Fibroblast of mammary gland (primary cell): ENCODE data around the gene CCDC181.

Source experiments
- DNase-seq: peaks from one replicate; pipeline ENCODE4 v3.0.0-alpha.2; 2010; ENCODE audit warnings: low read depth
- H3K4me3 ChIP-seq: 2 replicates; pipeline ENCODE4 v1.5.1; 2011; ENCODE audit warnings: low read depth, mild to moderate bottlenecking, low read length, moderate library complexity; ENCODE audit not compliant: control insufficient read depth
- TF ChIP-seq, protein P1 (sequence below): conservative IDR thresholded peaks from 2 replicates; pipeline ENCODE4 v1.5.1; 2011; ENCODE audit warnings: low read depth, low read length, inconsistent platforms; ENCODE audit not compliant: control insufficient read depth, insufficient read depth

Gene CCDC181

DNA sequence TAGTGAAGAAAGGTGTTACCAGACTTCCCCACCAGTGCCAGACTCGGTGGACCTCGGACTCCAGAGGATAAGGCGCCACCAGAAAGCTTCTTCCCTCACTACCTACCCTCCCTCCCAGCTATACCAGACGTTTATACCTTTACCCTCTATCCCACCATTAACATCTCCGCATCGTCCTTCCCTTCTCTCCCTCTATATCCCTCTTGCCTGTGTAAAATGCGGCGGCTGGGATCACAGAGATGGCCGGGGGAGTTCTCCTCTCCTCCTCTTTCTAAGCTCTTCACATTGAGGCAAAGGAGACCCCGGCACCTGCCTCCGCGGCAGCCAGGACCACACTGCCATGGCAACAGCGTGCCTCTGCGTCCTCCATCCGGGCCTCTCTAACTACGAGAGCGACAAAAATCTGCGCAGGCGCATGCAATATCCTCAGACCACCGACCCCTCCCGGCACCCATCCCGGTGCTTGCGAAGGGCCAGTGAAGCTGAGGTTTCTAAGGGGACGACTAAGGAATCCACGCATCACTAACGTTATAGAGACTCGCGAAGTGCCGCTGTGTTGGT, at the start of gene CCDC181:
Gene CCDC181, minus strand, starts transcription at position 394 of the 561 bp plus-strand sequence. CDS start 2,547 bp downstream, outside the sequence.
- TF ChIP-seq, protein P1, sequence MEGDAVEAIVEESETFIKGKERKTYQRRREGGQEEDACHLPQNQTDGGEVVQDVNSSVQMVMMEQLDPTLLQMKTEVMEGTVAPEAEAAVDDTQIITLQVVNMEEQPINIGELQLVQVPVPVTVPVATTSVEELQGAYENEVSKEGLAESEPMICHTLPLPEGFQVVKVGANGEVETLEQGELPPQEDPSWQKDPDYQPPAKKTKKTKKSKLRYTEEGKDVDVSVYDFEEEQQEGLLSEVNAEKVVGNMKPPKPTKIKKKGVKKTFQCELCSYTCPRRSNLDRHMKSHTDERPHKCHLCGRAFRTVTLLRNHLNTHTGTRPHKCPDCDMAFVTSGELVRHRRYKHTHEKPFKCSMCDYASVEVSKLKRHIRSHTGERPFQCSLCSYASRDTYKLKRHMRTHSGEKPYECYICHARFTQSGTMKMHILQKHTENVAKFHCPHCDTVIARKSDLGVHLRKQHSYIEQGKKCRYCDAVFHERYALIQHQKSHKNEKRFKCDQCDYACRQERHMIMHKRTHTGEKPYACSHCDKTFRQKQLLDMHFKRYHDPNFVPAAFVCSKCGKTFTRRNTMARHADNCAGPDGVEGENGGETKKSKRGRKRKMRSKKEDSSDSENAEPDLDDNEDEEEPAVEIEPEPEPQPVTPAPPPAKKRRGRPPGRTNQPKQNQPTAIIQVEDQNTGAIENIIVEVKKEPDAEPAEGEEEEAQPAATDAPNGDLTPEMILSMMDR, result no peak
- DNase-seq, result peak; percentile 49
- H3K4me3 ChIP-seq, result peak within 1 kb of the TSS; percentile 64

DNA sequence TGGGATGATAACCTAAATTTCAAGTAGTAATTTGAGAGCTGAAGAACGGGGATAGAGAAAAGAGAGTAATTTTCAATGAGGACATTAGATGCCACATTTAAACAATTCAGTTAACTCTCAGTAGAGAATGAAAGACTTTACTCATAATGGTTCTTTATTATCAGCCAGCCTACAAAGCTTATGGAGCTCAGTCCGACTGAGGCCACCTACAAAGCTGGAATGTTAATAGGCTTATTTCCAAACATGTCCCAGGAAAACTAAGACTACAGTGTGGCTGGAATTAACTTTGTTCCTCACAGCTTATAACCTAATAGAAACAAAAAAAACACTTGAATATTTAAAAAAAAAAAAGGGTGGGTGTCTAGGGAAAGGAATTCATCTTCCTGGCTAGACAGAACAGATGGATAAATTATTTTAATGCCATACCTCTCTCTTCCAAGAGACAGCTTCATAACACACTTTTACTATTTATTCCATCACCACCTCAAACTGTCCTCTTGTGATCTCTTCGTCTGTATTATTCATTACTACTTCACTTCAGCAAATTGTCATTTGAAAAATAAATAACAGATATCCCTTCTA, 48.6 kb upstream of the CCDC181 start:
- TF ChIP-seq, protein P1, result no peak
- no peak for DNase-seq
- no peak overlapping the region for H3K4me3 ChIP-seq

DNA sequence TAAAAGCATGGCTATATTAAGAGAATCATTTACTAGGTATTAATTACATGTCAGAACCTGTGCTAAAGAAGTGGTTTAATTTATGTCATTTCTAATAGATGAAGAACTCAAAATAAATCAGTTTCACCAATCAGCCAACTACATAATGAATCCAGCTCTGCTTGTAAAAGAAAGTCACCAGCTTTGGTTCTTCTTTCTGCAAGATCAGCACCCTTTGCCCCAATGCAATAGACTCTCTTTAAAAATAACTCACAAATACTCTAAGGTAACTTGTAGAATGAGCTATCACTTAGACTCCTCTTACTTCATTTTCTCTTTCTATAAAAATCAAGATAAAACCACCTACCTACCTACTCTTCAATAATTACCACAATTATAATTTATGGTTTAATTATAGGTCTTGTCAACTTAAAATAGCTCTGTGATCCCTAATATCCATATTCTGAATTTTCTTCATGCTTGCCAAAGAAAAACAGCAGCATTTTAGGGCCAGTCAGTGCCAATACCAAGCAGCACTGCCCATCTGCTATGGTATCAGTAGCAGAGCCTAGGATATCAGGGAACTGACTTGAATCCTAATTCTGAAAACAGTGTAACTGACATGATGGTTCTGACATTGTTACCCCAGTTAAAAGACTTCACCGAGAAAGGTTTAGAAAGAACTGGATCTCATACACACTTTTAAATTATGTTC, 47.2 kb upstream of the CCDC181 start:
- TF ChIP-seq, protein P1, result no peak
- H3K4me3 ChIP-seq, result no peak overlapping the region
- DNase-seq, result no peak

- TF ChIP-seq, protein P1, result no peak
Measured at GRCh38 chr1:169473347-169473746, 46.1 kb upstream of the CCDC181 start.

GRCh38 chr1:169472738-169473137, 45.5 kb upstream of the CCDC181 start:
- TF ChIP-seq, protein P1, result no peak

More at GRCh38 chr1:169473347-169473746, 46.1 kb upstream of the CCDC181 start:
- no peak for DNase-seq
- H3K4me3 ChIP-seq, result no peak overlapping the region

DNA sequence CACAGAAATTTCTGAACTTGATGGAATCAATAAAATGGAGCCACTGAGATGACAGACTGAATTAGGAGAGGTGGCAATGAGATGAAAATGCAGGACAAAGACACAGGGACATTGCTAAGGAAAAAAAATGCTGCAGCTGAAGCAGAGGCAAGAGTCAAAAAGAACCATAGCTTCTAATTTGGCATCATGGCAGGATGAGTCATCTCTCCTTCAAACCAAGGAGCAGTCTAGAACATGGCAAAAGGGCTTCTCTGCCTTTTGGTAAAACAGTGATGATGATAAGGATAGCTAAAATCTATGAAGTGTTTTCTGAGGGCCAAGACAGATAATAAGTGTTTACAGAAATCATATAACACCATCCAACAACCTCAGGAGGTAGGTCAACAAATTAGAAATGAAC, 41.7 kb upstream of the CCDC181 start:
- DNase-seq, result peak; percentile 47
- TF ChIP-seq, protein P1, result no peak
- no peak overlapping the region for H3K4me3 ChIP-seq

More at GRCh38 chr1:169472738-169473137, 45.5 kb upstream of the CCDC181 start:
- H3K4me3 ChIP-seq, result no peak overlapping the region
- DNase-seq, result no peak
